ENCODE results near the gene ADGRA3.

Gene ADGRA3

GRCh38 chr4:22508376-22508775 lies 7.5 kb downstream of the ADGRA3 start:
- no peak for DNase-seq (ENCODE audit: low spot score)

- no peak for DNase-seq (ENCODE audit: low spot score)
Observed at GRCh38 chr4:22504922-22505321, 10.9 kb downstream of the ADGRA3 start.

GRCh38 chr4:22504447-22504846 lies 11.4 kb downstream of the ADGRA3 start:
- no peak for DNase-seq (ENCODE audit: low spot score)

GRCh38 chr4:22502895-22503814 lies 12.7 kb downstream of the ADGRA3 start:
- DNase-seq (ENCODE audit: low spot score) = no peak

GRCh38 chr4:22501715-22502095 lies 14.2 kb downstream of the ADGRA3 start:
- no peak for DNase-seq (ENCODE audit: low spot score)

GRCh38 chr4:22500831-22501714 lies 14.8 kb downstream of the ADGRA3 start:
- peak; percentile 27 for DNase-seq (ENCODE audit: low spot score)

- no peak for DNase-seq (ENCODE audit: low spot score)
Observed at GRCh38 chr4:22500128-22500611, 15.7 kb downstream of the ADGRA3 start.

GRCh38 chr4:22498866-22499265 lies 17.0 kb downstream of the ADGRA3 start:
- DNase-seq (ENCODE audit: low spot score) = no peak

- DNase-seq (ENCODE audit: low spot score) = no peak
Observed at GRCh38 chr4:22496165-22496813, 19.6 kb downstream of the ADGRA3 start.

- DNase-seq (ENCODE audit: low spot score) = no peak
Observed at GRCh38 chr4:22493523-22493922, 22.3 kb downstream of the ADGRA3 start.

- no peak for DNase-seq (ENCODE audit: low spot score)
Observed at GRCh38 chr4:22492987-22493386, 22.9 kb downstream of the ADGRA3 start.

GRCh38 chr4:22491939-22492338 lies 23.9 kb downstream of the ADGRA3 start:
- no peak for DNase-seq (ENCODE audit: low spot score)

GRCh38 chr4:22490718-22491315 lies 25.0 kb downstream of the ADGRA3 start:
- no peak for DNase-seq (ENCODE audit: low spot score)

- no peak for DNase-seq (ENCODE audit: low spot score)
Observed at GRCh38 chr4:22488106-22488505, 27.8 kb downstream of the ADGRA3 start.

GRCh38 chr4:22487328-22487727 lies 28.5 kb downstream of the ADGRA3 start:
- no peak for DNase-seq (ENCODE audit: low spot score)

GRCh38 chr4:22486276-22486675 lies 29.6 kb downstream of the ADGRA3 start:
- DNase-seq (ENCODE audit: low spot score) = no peak

- no peak for DNase-seq (ENCODE audit: low spot score)
Observed at GRCh38 chr4:22485737-22486136, 30.1 kb downstream of the ADGRA3 start.

- DNase-seq (ENCODE audit: low spot score) = no peak
Observed at GRCh38 chr4:22483551-22483981, 32.3 kb downstream of the ADGRA3 start.

- DNase-seq (ENCODE audit: low spot score) = no peak
Observed at GRCh38 chr4:22482250-22483127, 33.4 kb downstream of the ADGRA3 start.

GRCh38 chr4:22480675-22481327 lies 35.1 kb downstream of the ADGRA3 start:
- no peak for DNase-seq (ENCODE audit: low spot score)
